Measurements from ENCODE around the gene PLA2G4F.

The PLA2G4F gene

GRCh38 chr15:42178056-42178455, 21.6 kb upstream of the PLA2G4F start:
- Mint-ChIP-seq H3K27me3 (no peaks in the 10 kb centered on the region), H3K9me3 (no peaks in the 10 kb centered on the region), H3K27ac (no peak overlapping the region), H3K4me1 (ENCODE audit: low read depth) (no peaks in the 10 kb centered on the region), H3K36me3 (ENCODE audit: low read depth) (peaks cover 69% of the 10 kb centered on the region), H3K4me3 (no peak overlapping the region)

- peaks cover 74% of the 10 kb centered on the region for H3K36me3 Mint-ChIP-seq (ENCODE audit: low read depth)
- peaks cover 9% of the 10 kb centered on the region for H3K4me1 Mint-ChIP-seq (ENCODE audit: low read depth)
- H3K4me3 Mint-ChIP-seq, result no peak overlapping the region
- H3K27ac Mint-ChIP-seq, result no peak overlapping the region
- no peaks in the 10 kb centered on the region for H3K9me3 Mint-ChIP-seq
- H3K27me3 Mint-ChIP-seq, result no peaks in the 10 kb centered on the region
These were observed 19.2 kb upstream of the PLA2G4F start for GRCh38 chr15:42175671-42176070.

DNA sequence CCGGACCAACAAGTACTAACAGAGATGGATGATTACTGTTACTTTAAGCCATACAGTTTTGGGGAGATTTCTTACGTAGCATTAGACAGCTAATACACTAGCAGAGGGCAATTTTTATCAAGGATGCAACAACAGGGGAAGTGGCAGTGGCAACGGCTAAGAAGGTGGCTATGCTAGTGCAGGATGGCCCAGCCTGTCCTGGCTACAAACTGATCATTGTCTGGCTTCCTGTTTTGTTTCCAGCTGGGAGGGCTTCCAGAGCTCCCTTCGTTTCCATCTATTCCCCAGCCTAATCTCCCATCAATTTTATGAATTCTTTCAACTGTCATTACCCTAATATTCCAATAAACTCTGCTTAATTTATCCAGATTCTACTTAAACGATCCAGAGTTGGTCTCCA, 16.0 kb upstream of the PLA2G4F start:
- Mint-ChIP-seq H3K4me3 (no peak overlapping the region), H3K4me1 (ENCODE audit: low read depth) (peaks cover 9% of the 10 kb centered on the region), H3K9me3 (no peaks in the 10 kb centered on the region), H3K27me3 (no peaks in the 10 kb centered on the region), H3K27ac (no peak overlapping the region), H3K36me3 (ENCODE audit: low read depth) (peaks cover 76% of the 10 kb centered on the region)

DNA sequence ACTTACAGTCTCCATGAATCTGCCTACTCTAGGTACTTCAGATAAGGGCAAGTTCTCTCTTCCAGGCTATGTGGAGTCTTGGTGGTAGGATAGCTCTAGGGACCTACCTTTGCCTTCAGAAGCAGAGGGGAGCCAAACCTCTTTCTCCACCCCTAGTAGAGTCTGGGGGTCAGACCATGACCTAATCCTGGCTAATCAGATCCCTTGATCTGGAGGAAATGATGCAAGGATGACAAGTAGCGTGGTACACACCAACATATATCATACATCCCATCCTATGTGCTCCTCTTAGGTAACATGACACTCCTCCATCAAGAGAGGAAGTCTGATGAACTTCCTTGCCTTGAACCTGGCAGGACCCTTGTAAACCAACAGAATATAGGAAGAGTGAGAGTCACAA, 15.4 kb upstream of the PLA2G4F start:
- Mint-ChIP-seq H3K36me3 (ENCODE audit: low read depth) (peaks cover 78% of the 10 kb centered on the region), H3K4me3 (no peak overlapping the region), H3K4me1 (ENCODE audit: low read depth) (peaks cover 9% of the 10 kb centered on the region), H3K27ac (peak overlapping the region; percentile 50), H3K27me3 (no peaks in the 10 kb centered on the region), H3K9me3 (no peaks in the 10 kb centered on the region)

DNA sequence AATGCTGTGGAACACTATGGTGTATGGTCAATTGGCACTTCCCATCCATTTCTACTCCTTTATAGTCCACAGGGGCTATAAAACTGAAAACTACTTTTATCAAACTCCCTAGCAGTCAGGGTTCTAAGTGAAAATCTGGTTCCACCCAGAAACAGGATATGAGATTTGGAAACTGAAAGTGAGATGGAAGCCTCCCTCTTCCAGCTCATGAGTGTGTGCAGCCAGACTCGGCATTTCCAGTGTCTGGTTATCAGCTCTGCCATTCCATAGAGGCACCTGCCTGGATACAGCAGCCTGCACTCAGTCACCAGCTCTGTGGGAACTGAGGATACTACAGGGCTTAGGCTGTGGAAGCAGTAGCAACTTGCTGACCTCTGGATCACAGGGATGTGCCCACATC, 14.7 kb upstream of the PLA2G4F start:
- Mint-ChIP-seq H3K4me3 (no peak overlapping the region), H3K36me3 (ENCODE audit: low read depth) (peaks cover 82% of the 10 kb centered on the region), H3K9me3 (no peaks in the 10 kb centered on the region), H3K4me1 (ENCODE audit: low read depth) (peaks cover 9% of the 10 kb centered on the region), H3K27me3 (no peaks in the 10 kb centered on the region), H3K27ac (no peak overlapping the region)

DNA sequence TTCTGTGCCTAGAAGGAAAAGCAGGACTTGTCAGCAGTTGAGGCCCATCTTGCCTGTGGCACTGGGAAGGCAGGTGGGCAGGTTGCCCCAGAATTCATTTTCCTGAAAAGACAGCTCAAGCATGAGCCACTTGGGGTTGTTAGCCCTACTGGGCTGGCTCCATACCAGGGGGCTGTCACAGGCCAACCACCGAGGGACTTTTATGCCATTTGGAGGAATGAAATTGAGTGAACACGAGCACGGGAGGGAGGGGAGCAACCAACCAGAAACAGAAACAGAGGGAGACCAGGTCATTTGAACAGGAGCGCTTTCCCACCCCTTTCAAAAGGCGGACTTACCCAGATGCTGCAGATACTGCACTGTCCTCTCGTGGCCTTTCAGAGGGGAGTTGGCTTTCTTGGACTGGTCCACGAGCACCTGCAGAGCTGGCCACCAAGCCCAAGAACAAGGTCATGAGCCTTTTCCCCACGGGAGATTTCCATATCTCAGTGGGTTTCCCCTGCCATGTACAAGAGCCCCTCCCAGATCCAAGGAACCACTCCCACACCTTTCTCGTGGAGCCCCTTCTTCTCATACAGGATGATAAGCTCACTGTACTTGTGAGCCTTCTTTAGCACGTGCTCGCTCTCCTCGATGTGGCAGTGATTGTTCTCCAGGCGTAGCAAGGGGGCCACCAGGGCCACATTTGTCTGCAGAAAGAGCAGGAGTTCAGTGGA, 9.9 kb upstream of the PLA2G4F start:
- H3K27me3 Mint-ChIP-seq, result no peaks in the 10 kb centered on the region
- no peak overlapping the region for H3K4me3 Mint-ChIP-seq
- peaks cover 72% of the 10 kb centered on the region for H3K36me3 Mint-ChIP-seq (ENCODE audit: low read depth)
- H3K4me1 Mint-ChIP-seq (ENCODE audit: low read depth), result peaks cover 5% of the 10 kb centered on the region
- H3K27ac Mint-ChIP-seq, result no peak overlapping the region
- H3K9me3 Mint-ChIP-seq, result no peaks in the 10 kb centered on the region

DNA sequence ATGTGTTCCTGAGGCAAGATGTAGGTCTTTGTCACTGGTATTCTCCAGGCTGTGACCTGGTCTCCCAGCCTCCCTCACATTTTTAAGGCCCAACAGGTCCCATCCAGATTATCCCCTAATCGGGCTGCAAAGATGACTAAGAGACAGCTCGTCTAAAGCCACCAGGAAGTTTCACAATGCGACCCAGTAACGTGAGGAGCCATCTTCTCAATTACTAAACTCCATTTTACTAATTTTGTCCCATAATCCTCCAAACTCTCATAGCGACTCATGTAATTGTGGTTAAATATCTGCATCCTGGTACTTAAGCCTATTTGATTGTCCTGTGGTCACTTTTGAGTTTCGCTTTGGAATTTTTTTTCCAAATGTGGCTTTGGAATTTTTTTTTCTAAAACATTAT, 8.7 kb upstream of the PLA2G4F start:
- Mint-ChIP-seq H3K27me3 (no peaks in the 10 kb centered on the region), H3K36me3 (ENCODE audit: low read depth) (peaks cover 62% of the 10 kb centered on the region), H3K4me3 (no peak overlapping the region), H3K9me3 (no peaks in the 10 kb centered on the region), H3K4me1 (ENCODE audit: low read depth) (no peaks in the 10 kb centered on the region), H3K27ac (no peak overlapping the region)

GRCh38 chr15:42163947-42164550, 7.6 kb upstream of the PLA2G4F start:
- no peaks in the 10 kb centered on the region for H3K27me3 Mint-ChIP-seq
- H3K9me3 Mint-ChIP-seq, result no peaks in the 10 kb centered on the region
- no peak overlapping the region for H3K27ac Mint-ChIP-seq
- peaks cover 55% of the 10 kb centered on the region for H3K36me3 Mint-ChIP-seq (ENCODE audit: low read depth)
- no peak overlapping the region for H3K4me3 Mint-ChIP-seq
- no peaks in the 10 kb centered on the region for H3K4me1 Mint-ChIP-seq (ENCODE audit: low read depth)

DNA sequence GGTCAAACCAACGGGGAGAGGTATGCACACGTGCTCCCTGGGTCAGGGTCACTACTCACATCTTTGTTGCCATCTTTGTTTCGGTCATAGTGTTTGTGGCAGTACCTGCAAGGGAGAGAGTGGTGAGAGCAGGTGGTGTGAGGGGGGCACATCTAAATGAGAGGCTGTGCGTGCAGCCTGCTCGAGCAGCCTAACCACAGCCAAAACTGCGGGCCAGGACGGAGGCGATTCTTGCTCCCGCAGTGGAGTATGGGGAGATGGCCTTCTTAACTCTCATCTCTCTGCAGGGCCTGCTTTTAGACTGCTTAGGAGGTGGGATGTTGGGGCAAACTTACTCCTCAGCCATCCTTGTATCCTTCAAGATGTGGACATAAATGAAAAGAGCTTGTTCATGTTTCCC, 6.9 kb upstream of the PLA2G4F start:
- Mint-ChIP-seq H3K36me3 (ENCODE audit: low read depth) (peaks cover 60% of the 10 kb centered on the region), H3K9me3 (no peaks in the 10 kb centered on the region), H3K4me3 (no peak overlapping the region), H3K27ac (no peak overlapping the region), H3K27me3 (no peaks in the 10 kb centered on the region), H3K4me1 (ENCODE audit: low read depth) (peaks cover 5% of the 10 kb centered on the region)

- no peaks in the 10 kb centered on the region for H3K9me3 Mint-ChIP-seq
- peaks cover 5% of the 10 kb centered on the region for H3K4me1 Mint-ChIP-seq (ENCODE audit: low read depth)
- H3K36me3 Mint-ChIP-seq (ENCODE audit: low read depth), result peaks cover 33% of the 10 kb centered on the region
- no peaks in the 10 kb centered on the region for H3K27me3 Mint-ChIP-seq
- no peak overlapping the region for H3K27ac Mint-ChIP-seq
- no peak overlapping the region for H3K4me3 Mint-ChIP-seq
These were observed 3.7 kb upstream of the PLA2G4F start for GRCh38 chr15:42160136-42160535.

- no peaks in the 10 kb centered on the region for H3K9me3 Mint-ChIP-seq
- H3K4me3 Mint-ChIP-seq, result no peak overlapping the region
- peaks cover 5% of the 10 kb centered on the region for H3K4me1 Mint-ChIP-seq (ENCODE audit: low read depth)
- H3K27ac Mint-ChIP-seq, result no peak overlapping the region
- H3K36me3 Mint-ChIP-seq (ENCODE audit: low read depth), result peaks cover 33% of the 10 kb centered on the region
- H3K27me3 Mint-ChIP-seq, result no peaks in the 10 kb centered on the region
These were observed 3.1 kb upstream of the PLA2G4F start for GRCh38 chr15:42159381-42160015.

GRCh38 chr15:42158941-42159340, 2.5 kb upstream of the PLA2G4F start:
- Mint-ChIP-seq H3K27me3 (no peaks in the 10 kb centered on the region), H3K36me3 (ENCODE audit: low read depth) (peaks cover 30% of the 10 kb centered on the region), H3K4me1 (ENCODE audit: low read depth) (peaks cover 5% of the 10 kb centered on the region), H3K4me3 (no peak overlapping the region), H3K27ac (no peak overlapping the region), H3K9me3 (no peaks in the 10 kb centered on the region)

DNA sequence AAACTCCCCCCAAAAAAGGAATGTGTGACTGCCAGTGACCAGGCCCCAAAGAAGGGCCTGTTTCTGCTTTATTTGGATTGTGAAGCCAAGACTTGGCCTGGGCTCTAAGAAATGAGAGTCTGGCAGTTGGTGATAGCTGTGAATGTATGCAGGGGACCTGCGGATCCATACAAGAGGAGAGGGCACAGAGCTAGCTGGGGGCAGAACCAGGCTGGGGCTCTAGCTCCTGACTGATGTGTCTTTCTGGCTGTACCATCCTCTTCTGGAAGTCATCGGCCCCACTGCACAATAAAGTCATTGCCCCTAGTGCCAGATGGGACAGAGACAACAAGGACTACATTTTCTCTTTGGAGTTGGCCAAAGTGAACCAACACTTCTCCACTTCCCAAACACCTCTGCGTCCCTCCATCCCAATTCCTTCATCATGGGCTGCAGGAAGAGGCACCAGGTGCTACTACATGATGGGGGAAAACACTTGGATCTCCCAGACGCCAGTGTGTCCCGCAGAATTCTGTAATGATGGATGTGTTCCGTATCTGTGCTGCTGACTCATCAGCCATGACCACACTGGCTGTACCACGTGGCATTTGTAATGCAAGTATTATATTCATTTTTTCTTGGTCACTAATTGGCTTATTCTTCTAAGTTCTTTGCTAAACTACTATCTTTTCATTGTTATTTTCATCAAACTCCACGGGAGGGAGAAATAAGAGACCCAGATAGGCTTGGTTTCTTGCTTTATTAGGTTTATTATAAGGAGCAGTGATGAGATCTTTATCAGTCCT, 1.7 kb upstream of the PLA2G4F start:
- peak overlapping the region; percentile 8 for H3K27ac Mint-ChIP-seq
- no peak overlapping the region for H3K4me3 Mint-ChIP-seq
- H3K4me1 Mint-ChIP-seq (ENCODE audit: low read depth), result peaks cover 5% of the 10 kb centered on the region
- H3K36me3 Mint-ChIP-seq (ENCODE audit: low read depth), result peaks cover 25% of the 10 kb centered on the region
- no peaks in the 10 kb centered on the region for H3K27me3 Mint-ChIP-seq
- H3K9me3 Mint-ChIP-seq, result no peaks in the 10 kb centered on the region

DNA sequence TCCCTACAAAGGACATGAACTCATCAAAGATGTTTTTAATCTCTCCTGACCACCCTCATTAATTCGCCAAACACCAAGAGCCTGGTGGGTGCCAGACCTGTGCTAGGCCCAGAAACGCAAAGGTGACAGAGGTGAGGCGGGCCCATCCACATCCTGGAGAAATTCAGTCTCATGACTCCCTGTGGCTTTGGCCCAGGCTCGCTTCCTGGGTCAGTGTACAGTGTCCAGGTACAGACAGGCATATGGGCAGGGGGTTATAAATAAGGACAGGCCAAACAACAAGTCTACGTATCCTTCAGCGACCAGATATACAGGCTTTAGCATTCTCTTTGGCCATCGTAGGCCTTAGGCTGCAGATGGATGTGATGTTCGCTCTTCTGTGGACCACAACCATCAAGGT, 945 bp upstream of the PLA2G4F start:
- no peaks in the 10 kb centered on the region for H3K9me3 Mint-ChIP-seq
- no peaks in the 10 kb centered on the region for H3K27me3 Mint-ChIP-seq
- peaks cover 5% of the 10 kb centered on the region for H3K4me1 Mint-ChIP-seq (ENCODE audit: low read depth)
- H3K4me3 Mint-ChIP-seq, result no peak overlapping the region
- peaks cover 18% of the 10 kb centered on the region for H3K36me3 Mint-ChIP-seq (ENCODE audit: low read depth)
- H3K27ac Mint-ChIP-seq, result no peak overlapping the region
